BLaER1 (cell line): ENCODE results near the gene TNS3.

ENCODE experiments used
- H3K27ac ChIP-seq: shearing (Covaris generic); formaldehyde crosslinking; 2 replicates; pipeline ENCODE4 v1.8.1; 2022
- H3K27me3 ChIP-seq: shearing (Covaris generic); formaldehyde crosslinking; 2 replicates; pipeline ENCODE4 v1.8.1; 2022
- H3K36me3 ChIP-seq: shearing (Covaris generic); formaldehyde crosslinking; 2 replicates; pipeline ENCODE4 v1.8.1; 2022
- H3K4me1 ChIP-seq: shearing (Covaris generic); formaldehyde crosslinking; 2 replicates; pipeline ENCODE4 v1.8.1; 2022
- H3K4me2 ChIP-seq: shearing (Covaris generic); formaldehyde crosslinking; 2 replicates; pipeline ENCODE4 v1.8.1; 2022
- H3K4me3 ChIP-seq: shearing (Covaris generic); formaldehyde crosslinking; 2 replicates; pipeline ENCODE4 v1.8.1; 2022
- H3K9ac ChIP-seq: shearing (Covaris generic); formaldehyde crosslinking; 2 replicates; pipeline ENCODE4 v1.8.1; 2022
- H3K9me3 ChIP-seq: shearing (Covaris generic); formaldehyde crosslinking; 2 replicates; pipeline ENCODE4 v1.8.1; 2022
- H4K20me1 ChIP-seq: shearing (Covaris generic); formaldehyde crosslinking; 2 replicates; pipeline ENCODE4 v1.8.1; 2022
- Cebpa-rat ChIP-seq: shearing (Covaris generic); IDR thresholded peaks from 2 replicates; pipeline ENCODE4 v1.8.1; 2022

TNS3 gene

DNA sequence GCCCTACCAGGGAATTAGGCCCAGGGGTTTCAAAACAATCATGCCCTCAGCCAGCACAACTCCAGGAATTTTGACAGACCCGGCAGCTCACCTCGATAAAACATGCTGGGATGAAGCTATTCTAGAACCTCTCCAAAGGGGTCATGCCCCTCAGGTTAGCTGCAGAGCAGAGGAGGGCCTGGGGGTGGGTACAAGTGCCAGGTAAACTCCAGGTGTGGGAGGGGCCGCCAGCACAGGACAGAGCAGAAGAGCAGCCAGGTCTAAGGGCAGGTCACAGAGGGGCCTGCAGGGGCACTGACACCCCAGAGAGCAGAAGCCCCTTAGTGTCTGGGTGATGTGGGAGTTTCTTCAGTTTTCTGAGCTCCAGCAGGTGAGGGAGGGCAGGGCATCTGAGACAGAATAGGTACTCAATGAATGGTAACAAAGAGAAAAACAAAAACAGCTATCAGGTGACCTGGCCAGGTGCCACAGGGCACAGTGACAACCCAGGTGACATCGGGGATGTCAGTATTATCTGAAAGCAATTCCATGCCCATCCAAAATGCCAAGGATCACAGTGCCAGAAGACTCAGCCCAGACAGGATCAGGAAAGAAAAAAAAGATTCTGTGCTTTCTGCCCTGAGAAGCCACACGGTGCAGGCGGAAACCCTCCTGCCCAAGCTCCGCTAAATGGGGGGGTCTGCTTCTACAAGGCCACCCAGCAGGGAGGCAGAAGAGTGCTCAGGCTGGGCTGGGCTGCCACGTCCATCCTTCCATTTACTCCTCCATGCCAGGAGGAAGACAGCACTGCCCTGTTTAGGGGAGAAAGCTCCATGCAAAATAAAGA, 104.5 kb downstream of the TNS3 start:
- no peak for TF ChIP-seq Cebpa-rat
- peak overlapping the region; percentile 24; the same call in 1 of the 2 replicates for H3K27ac ChIP-seq
- no peaks in the 10 kb centered on the region for H3K36me3 ChIP-seq
- no peaks in the 10 kb centered on the region for H3K9me3 ChIP-seq
- H3K9ac ChIP-seq, result no peak overlapping the region
- H3K4me3 ChIP-seq, result no peak overlapping the region
- H4K20me1 ChIP-seq, result peaks cover 60% of the 10 kb centered on the region
- H3K4me1 ChIP-seq, result peaks cover 99% of the 10 kb centered on the region
- H3K27me3 ChIP-seq, result no peaks in the 10 kb centered on the region
- peak overlapping the region; percentile 31 for H3K4me2 ChIP-seq

DNA sequence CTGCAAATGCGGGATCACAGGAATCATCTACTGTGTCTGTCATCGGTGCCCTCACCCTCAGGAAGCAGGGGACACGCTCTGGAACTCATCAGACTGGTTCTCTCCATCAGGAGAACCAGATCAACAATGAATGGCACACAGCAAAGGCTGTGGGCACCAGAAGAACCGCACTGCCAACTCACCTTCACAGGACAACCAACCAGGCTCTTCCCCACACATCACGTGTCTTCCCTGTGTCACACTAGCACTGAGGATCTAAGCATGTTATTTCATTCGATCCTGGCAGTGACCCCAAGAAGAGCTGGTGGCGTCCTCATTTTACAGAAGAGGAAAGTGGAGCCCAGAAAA, 106.1 kb downstream of the TNS3 start:
- Histone ChIP-seq H3K9me3 (no peaks in the 10 kb centered on the region), H3K4me3 (no peak overlapping the region), H3K27me3 (no peaks in the 10 kb centered on the region), H3K4me1 (peaks cover 99% of the 10 kb centered on the region), H3K4me2 (peak overlapping the region; percentile 76), H4K20me1 (peaks cover 57% of the 10 kb centered on the region), H3K9ac (no peak overlapping the region), H3K36me3 (no peaks in the 10 kb centered on the region), H3K27ac (0 out of 2 replicates have a peak overlapping the region, but pooled peaks have one; percentile 51)
- no peak for TF ChIP-seq Cebpa-rat

DNA sequence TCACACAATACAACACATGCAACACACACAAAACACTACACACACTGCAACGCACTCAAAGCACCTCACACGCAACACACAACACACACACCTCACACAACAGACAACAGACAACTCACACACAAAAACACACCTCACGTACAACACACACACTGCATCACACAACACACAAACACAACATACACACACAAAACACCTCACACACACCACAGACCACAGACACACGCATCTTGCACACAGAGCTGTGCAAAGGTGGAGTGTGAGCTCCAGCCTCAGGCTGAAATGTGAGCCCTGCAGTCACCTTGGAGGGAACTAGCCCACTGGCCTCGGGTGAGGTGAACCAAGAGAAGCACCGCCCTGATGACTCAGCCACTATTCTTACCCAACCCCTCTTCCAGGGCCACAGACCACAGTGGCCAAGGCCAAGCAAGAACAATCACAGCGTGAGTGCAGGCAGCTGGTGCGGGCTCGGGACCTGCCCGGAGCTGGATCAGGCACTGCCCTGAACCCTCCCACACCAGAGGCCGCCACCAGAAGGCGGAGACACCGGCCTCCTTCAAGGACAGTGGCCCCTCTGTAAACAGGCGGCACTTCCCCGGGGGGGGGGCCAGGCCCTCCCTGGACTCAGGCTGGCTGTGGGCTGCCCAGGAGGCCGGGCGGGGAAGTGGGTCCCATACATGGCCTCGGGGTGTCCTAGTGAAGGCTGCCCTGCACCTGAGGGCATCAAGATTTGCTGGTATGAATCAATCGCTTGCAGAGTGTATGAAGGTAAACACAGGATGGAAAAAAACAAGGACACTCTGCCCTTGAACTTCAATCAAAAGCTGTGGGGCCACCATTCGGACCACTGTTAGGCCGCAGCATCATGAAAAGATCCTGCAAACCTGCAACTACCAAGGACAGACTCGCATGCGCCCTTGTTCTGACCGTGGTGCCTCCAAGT, 106.7 kb downstream of the TNS3 start:
- Histone ChIP-seq H4K20me1 (peaks cover 57% of the 10 kb centered on the region), H3K4me2 (peak overlapping the region; percentile 76), H3K9ac (no peak overlapping the region), H3K4me1 (peaks cover 96% of the 10 kb centered on the region), H3K27ac (peak overlapping the region; percentile 51; the same call in 1 of the 2 replicates), H3K36me3 (no peaks in the 10 kb centered on the region), H3K4me3 (no peak overlapping the region), H3K9me3 (no peaks in the 10 kb centered on the region), H3K27me3 (no peaks in the 10 kb centered on the region)
- 0 out of 2 replicates have a peak, but pooled peaks have one; percentile 29 for TF ChIP-seq Cebpa-rat

DNA sequence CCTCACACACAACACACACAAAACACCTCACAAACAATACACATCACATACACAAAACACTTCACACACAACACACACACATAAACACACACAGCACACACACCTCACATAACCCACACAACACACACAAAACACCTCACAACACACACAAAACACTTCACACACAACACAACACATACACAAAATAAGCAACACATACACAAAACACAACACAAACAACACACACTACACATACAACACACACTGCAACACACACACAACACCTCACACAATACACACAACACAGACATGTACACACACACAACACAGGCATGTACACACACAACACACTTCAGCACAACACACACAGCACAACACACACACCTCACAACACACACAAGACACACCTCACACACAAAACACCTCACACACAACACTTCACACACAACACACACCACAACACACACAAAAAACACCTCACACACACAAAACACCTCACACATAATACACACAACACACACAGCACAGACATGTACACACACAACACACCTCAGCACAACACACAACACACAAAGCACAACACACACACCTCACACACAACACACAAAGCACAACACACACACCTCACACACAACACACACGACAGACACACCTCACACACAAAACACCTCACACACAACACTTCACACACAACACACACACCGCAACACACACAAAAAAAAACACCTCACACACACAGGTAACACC, 107.5 kb downstream of the TNS3 start:
- H3K9me3 ChIP-seq, result no peaks in the 10 kb centered on the region
- H3K36me3 ChIP-seq, result no peaks in the 10 kb centered on the region
- peak overlapping the region; percentile 76 for H3K4me2 ChIP-seq
- no peak overlapping the region for H3K9ac ChIP-seq
- H3K27ac ChIP-seq, result no peak overlapping the region
- H3K27me3 ChIP-seq, result no peaks in the 10 kb centered on the region
- no peak overlapping the region for H3K4me3 ChIP-seq
- H4K20me1 ChIP-seq, result peaks cover 50% of the 10 kb centered on the region
- TF ChIP-seq Cebpa-rat, result no peak
- H3K4me1 ChIP-seq, result peaks cover 87% of the 10 kb centered on the region

DNA sequence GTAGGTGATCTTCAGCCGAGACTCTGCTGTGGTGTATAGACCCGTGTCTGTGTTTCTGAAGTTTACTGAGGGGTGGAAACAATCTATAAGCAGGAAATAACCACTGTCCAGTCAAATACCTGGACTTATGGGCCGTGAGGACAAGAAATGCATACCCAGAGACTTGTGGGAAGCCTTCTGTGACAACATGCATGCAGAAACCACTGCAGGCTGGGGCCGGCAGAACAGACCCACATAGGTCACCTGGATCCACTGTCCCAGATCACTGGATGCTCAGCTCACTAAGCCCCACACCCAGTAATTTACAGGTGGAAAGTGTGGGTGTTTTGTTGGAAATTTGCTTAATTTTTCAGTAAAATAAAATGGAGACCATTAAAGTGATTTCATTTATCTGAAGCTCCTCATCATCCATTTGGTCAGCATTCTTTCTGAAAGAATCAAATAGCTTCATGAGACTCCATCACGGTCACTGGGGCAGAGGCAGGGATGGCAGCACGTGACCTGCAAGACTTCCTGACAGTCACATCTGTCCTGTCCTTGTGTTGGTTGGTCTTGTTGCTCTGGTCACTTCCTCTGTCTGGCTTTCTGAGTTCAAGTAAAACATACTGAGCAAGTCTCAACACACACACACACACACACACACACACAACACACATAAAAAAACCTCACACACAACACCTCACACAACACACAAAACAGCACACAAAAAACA, 108.3 kb downstream of the TNS3 start:
- H3K27me3 ChIP-seq, result no peaks in the 10 kb centered on the region
- H3K9ac ChIP-seq, result no peak overlapping the region
- no peak overlapping the region for H3K4me3 ChIP-seq
- H3K9me3 ChIP-seq, result no peaks in the 10 kb centered on the region
- peak overlapping the region; percentile 76 for H3K4me2 ChIP-seq
- no peak for TF ChIP-seq Cebpa-rat
- H3K36me3 ChIP-seq, result no peaks in the 10 kb centered on the region
- peaks cover 43% of the 10 kb centered on the region for H4K20me1 ChIP-seq
- H3K27ac ChIP-seq, result no peak overlapping the region
- peaks cover 80% of the 10 kb centered on the region for H3K4me1 ChIP-seq

DNA sequence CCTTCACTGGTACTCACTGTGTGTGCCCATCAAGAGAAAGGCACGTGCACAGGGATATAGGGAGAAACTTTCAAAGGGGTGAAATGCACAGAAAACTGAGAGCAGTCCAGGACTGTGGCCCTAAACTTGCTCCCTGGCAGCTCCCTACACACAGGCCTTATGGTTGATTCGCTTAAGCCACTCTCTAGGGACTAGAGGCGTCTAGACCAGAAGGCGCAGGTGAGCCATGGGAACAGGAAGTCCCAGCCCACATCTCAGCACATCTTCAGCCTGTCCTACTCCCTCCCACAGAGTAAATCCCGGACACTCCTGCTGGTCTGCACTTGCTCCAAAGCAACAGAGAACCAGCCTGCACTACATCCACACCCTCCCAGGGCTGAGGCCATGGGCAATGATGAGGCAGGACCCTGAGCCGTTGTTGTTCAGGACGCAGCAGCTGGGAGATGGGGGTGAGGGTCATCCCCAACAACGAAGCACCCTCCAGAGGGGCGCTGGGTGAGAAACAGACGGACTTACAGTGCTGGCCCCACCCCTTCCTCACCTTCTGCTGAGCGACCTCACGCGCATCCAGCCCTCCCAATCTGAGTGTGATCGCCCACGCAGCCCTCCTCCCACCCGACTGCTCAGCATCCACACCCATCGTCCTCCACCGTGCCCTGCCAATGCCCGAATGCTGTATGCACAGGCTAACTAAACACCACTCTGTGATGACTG, 109.3 kb downstream of the TNS3 start:
- H3K36me3 ChIP-seq, result no peaks in the 10 kb centered on the region; the same call in 1 of the 2 replicates
- no peak overlapping the region for H3K9ac ChIP-seq
- no peak overlapping the region for H3K27ac ChIP-seq
- peaks cover 34% of the 10 kb centered on the region for H4K20me1 ChIP-seq
- no peak for TF ChIP-seq Cebpa-rat
- H3K4me2 ChIP-seq, result peak overlapping the region; percentile 32
- no peak overlapping the region for H3K4me3 ChIP-seq
- peaks cover 71% of the 10 kb centered on the region for H3K4me1 ChIP-seq
- H3K27me3 ChIP-seq, result no peaks in the 10 kb centered on the region
- H3K9me3 ChIP-seq, result no peaks in the 10 kb centered on the region

DNA sequence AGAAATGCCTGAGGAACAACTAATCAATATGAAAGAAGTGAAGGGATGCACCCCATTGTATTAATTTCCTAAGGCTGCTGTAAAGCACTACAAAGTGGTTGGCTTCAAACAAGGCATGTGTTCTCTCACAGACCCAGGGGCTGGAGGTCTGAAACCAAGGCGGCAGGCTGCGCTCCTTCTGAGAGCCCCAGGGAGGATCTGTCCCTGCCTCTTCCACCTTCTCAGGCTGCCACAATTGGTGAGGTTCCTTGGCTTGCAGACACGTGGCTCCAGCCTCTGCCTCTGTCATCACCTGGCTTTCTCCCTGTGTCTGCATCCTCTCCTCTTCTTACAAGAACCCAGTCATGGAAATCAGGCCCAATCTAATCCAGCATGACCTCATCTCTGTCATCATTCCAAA, 110.1 kb downstream of the TNS3 start:
- Histone ChIP-seq H3K4me3 (no peak overlapping the region), H4K20me1 (peaks cover 31% of the 10 kb centered on the region), H3K9me3 (no peaks in the 10 kb centered on the region), H3K4me2 (no peak overlapping the region), H3K36me3 (no peaks in the 10 kb centered on the region; the same call in 1 of the 2 replicates), H3K9ac (no peak overlapping the region), H3K27me3 (no peaks in the 10 kb centered on the region), H3K27ac (no peak overlapping the region), H3K4me1 (peaks cover 63% of the 10 kb centered on the region)
- TF ChIP-seq Cebpa-rat, result no peak

DNA sequence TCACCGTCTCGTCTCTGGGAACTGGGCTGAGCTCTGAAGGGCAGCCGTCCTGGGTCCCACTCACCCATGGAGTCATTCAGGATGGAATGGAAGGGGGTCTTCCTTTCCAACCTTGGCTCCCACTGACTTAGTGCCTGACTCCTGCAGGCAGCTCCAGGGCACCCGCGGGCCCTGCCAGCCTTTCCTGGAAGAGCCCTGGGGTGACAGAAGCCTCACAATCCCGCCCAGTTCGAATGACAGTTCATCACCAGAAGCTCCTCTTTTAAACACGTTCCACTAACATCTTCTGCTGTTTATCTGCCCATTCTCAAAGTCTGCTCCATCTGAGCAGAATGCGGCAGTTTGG, 110.6 kb downstream of the TNS3 start:
- peaks cover 58% of the 10 kb centered on the region for H3K4me1 ChIP-seq
- peaks cover 31% of the 10 kb centered on the region for H4K20me1 ChIP-seq
- no peak overlapping the region for H3K9ac ChIP-seq
- no peak overlapping the region for H3K4me3 ChIP-seq
- H3K4me2 ChIP-seq, result peak overlapping the region; percentile 23; the same call in 1 of the 2 replicates
- no peaks in the 10 kb centered on the region for H3K27me3 ChIP-seq
- H3K36me3 ChIP-seq, result no peaks in the 10 kb centered on the region; the same call in 1 of the 2 replicates
- H3K27ac ChIP-seq, result no peak overlapping the region
- TF ChIP-seq Cebpa-rat, result no peak
- no peaks in the 10 kb centered on the region for H3K9me3 ChIP-seq
